HG03135 (cell line): ENCODE data around the gene PRAMEF4.
"Not testable (repeated sequence)": the region's sequence is repeated elsewhere in the genome, so short reads cannot be mapped to it uniquely, and the experiment has no call there.

Experiments used
- ATAC-seq: cut with Tn5 transposase; IDR thresholded peaks from one replicate; pipeline ENCODE4 v1.9.1; 2021; ENCODE audit warnings: mild to moderate bottlenecking, moderate library complexity; ENCODE audit not compliant: unreplicated experiment

PRAMEF4 gene

DNA sequence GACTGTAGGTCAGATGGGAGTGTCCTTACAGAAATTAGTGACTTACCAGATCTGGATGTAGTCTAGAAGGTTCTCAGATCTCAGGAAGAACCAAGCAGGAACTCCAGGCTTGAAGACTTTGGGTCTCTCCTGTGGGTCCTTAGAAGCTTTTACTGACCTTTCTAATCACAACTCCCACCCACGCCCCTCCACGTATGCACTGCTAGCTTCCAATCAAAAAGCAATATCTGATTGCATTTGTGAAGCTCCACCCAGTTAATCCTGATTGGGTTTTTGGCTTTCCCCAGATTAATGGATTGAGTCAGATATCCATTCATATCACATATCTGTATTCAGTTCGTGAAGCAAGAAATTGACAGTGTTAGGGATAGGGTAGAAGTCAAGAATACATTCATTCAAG lies at the start of gene PRAMEF4:
Gene PRAMEF4, minus strand, starts transcription at position 101 of the 400 bp plus-strand sequence. CDS start 2,807 bp downstream, outside the sequence.
- not testable (repeated sequence) for ATAC-seq

DNA sequence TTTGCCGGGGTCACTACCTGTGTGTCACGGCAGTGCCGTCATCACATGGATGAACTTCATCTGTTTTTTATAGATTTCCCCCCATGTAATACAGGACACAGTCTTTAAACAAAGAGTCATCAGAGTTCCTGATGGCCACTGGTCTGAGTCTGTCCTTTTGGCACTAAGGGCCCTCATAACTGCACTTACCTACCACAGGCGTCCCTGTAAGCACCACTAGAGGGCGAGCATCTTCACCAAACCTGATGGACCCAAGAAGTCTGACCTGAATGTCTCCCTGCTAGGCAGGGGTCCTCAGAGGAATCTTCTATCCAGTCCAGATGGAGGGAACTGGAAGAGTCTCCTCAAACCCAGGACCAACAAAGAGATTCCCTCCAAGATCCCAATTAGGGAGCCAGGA lies 38.4 kb upstream of the PRAMEF4 start:
- not testable (repeated sequence) for ATAC-seq

DNA sequence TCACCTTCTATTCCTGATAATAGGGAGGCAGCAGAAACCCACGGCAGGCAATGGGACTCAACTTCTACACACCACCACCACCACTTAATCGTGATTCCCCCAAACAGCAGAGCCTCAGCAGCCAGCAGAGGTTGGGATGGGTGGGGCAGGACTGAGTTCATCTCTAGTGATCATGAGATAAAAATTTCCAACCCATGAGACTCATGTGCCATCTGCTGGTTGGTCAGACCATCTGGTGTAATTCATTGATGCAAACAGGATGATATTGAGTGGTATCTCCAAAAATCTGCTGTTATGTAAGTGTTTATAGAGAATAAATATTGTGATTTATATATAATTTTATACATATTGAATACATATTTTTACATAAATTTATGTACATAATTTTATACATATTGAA lies 35.7 kb upstream of the PRAMEF4 start:
- ATAC-seq, result not testable (repeated sequence)

DNA sequence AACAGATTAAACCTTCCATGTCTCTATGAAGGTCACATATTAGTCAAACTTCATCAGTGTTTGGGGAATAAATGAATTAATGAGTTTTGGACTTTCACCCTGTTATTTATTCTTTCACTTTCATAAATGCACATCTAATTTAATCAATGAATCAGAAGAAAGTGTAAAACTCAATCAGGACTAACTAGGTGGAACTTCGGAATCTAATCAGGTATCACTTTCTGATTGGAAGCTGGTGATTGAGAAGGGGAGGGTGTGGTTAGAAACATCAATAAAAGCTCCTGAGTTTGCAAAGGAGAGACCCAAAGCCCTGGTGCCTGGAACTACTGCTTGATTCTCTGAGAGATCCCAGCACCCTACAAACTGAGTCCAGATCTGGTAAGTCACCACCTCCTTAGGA lies 30.3 kb upstream of the PRAMEF4 start, which contains the start of gene PRAMEF7:
Gene PRAMEF7, plus strand, starts transcription at position 301 of the 400 bp plus-strand sequence. CDS start 1,083 bp downstream, outside the sequence.
- not testable (repeated sequence) for ATAC-seq

DNA sequence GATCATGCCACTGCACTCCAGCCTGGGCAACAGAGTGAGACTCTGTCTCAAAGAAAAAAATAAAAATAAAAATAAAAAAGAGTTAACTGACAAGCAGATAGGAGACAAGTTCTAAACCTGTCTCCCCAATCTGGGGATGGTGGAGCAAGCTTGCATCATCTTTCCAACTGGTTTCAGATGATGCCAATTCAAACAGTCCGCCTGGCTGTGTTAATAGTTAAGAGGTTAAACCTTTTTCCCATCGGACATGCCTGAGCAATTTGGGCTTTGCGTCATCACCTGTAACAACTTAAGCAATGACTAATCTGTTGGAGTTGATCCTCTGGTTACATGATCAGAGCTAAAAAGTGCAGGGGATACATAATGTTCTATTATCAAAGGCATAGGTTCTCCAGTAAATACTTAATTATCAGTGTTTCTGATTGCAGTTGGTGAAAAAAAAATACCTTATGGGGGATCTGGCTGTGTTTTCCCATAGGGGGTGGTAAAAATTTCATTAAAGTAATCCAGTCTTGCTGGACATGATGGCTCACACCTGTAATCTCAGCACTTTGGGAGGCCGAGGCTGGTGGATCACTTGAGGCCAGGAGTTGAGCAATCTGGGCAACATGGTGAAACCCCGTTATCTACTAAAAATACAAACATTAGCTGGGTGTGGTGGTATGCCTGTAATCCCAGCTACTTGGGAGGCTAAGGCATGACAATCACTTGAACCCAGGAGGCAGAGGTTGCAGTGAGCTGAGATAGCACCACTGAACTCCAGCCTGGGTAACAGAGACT lies 18.0 kb upstream of the PRAMEF4 start:
- ATAC-seq, result not testable (repeated sequence)

DNA sequence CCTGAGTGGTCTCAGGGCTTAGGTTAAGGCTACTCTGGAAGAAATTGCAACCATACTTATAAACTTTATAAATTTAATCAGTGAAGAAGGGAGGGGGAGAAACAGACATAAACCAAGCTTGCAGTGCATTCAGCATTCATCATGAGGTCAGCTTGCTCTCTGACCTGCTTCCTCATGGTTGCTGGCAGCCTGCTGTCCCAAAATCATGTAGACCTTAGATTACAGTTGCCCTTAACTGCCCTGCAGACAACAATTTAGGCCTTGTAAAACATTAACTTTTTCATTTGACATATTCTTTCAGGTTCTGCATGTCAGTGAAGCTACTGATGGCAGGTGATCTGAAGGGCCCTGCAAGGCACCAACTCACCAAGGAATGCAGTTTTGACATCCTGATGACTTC lies 13.2 kb upstream of the PRAMEF4 start:
- ATAC-seq, result not testable (repeated sequence)

DNA sequence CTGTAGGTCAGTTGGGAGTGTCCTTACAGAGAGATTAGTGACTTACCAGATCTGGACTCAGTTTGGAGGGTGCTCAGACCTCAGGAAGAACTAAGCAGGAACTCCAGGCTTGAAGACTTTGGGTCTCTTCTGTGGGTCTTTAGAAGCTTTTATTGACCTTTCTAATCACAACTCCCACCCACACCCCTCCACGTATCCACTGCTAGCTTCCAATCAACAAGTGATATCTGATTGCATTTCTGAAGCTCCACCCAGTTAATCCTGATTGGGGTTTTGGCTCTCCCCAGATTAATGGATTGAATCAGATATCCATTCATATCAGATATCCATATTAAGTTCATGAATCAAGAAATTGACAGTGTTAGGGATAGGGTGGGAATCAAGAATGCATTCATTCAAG lies 12.2 kb upstream of the PRAMEF4 start, which contains the start of gene PRAMEF10:
Gene PRAMEF10, minus strand, starts transcription at position 101 of the 400 bp plus-strand sequence. CDS start 2,423 bp downstream, outside the sequence.
- ATAC-seq, result not testable (repeated sequence)

DNA sequence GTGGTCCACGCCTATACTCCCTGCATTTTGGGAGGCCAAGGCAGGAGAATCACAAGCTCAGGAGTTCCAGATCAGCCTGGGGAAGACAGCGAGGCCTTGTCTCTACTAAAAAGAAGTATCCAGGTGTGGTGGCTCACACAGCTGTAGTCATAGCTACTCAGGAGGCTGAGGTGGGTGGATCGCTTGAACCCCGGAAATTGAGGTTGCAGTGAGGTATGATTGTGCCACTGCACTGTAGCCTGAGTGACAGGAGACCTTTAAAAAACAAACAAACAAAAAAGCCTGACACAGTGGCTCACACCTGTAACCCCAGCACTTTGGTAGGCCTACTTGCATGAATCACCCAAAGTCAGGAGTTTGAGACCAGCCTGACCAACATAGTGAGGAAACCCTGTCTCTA lies 7.5 kb downstream of the PRAMEF4 start:
- not testable (repeated sequence) for ATAC-seq

DNA sequence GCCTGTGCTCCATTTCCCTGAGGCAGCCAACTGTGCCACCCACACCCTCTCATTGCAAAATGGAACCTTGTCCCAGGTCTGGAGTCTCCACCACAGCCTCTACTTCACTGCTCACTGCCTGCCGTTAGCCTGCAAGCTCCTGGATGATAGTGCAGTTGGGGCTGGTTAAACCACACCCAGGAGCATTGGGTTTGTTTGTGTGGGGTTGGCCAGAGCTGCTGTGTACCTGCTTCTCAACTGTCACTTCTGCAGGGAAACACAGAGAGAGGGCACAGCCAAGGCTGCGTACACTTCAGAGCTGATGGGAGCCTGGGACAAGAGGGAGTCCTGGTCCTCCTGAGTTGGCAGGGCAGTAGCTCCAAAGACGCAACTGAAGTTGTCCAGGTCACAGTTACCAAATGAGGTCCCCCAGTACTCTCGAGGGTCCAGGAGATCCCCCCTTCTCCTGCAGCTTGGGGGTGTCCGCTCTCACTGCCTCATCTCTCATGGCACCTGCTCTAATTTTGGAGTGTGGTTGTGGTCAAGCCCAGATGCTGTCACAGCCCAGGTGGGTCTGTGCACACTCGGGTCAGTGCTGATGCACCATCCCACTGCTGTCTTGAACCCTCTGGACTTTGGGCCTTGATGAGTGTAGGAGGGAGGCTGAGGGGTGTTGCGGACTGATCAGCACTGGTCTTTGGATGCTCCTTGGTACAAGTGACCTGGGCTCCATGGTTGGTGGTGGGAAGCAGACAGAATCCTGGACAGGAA lies 22.7 kb downstream of the PRAMEF4 start:
- not testable (repeated sequence) for ATAC-seq

DNA sequence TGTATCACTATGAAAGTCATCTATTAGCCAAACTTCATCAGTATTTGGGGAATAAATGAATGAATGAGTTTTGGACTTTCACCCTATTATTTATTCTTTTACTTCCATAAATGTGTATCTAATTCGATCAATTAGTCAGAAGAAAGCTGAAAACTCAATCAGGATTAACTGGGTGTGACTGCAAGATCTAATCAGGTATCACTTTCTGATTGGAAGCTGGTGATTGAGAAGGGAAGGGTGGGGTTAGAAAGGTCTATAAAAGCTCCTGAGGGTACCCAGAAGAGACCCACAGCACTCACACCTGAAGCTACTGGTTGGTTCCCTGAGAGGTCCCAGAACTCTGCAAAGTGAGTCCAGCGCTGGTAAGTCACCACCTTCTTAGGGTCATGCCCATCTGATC lies 29.2 kb downstream of the PRAMEF4 start, which contains the start of gene PRAMEF2:
Gene PRAMEF2, plus strand, starts transcription at position 301 of the 400 bp plus-strand sequence. CDS start 1,924 bp downstream, outside the sequence.
- ATAC-seq, result not testable (repeated sequence)

DNA sequence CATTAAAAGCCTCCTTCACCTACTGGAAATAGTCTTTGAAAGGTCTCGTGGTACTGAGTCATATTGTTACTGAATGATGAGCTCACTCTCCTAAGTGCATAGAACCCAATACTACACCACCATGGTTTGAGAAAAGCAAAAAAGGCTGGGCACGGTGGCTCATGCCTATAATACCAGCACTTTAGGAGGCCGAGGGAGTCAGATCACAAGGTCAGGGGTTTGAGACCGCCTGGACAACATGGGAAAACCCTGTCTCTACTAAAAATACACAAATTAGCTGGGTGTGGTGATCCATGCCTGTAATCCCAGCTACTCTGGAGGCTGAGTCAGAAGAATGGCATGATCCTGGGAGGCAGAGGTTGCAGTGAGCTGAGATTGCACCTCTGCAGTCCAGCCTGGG lies 34.2 kb downstream of the PRAMEF4 start:
- no peak for ATAC-seq

DNA sequence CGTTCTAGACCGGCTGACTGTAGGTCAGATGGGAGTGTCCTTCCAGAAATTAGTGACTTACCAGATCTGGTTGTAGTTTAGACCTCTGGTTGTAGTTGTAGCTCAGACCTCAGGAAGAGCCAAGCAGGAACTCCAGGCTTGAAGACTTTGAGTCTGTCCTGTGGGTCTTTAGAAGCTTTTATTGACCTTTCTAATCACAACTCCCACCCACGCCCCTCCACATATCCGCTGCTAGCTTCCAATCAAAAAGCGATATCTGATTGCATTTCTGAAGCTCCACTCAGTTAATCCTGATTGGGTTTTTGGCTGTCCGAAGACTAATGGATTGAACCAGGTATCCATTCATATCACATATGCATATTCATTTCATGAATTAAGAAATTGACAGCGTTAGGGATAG lies 37.4 kb downstream of the PRAMEF4 start, which contains the start of gene HNRNPCL1:
Gene HNRNPCL1, minus strand, starts transcription at position 101 of the 400 bp plus-strand sequence. CDS start 431 bp downstream, outside the sequence.
- ATAC-seq, result not testable (repeated sequence)

DNA sequence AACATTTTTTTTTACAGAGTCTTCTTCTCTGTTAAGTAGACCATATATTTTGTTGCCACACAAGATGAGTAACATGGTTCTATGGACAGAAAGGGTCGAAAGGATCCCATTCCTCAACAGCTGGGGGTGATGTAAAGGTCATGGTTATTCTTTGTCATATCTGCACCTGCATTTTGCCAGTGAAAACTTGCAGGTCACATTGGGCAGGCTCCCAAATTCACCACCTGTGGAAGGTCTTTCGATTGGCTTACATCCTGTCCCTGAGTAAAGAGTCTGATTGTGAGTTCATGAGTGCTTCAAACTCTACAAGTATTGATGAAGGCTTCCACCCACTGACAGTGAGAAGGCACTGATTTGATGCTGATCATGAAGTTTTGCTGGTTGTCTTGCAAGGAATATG lies 52.8 kb downstream of the PRAMEF4 start:
- not testable (repeated sequence) for ATAC-seq

DNA sequence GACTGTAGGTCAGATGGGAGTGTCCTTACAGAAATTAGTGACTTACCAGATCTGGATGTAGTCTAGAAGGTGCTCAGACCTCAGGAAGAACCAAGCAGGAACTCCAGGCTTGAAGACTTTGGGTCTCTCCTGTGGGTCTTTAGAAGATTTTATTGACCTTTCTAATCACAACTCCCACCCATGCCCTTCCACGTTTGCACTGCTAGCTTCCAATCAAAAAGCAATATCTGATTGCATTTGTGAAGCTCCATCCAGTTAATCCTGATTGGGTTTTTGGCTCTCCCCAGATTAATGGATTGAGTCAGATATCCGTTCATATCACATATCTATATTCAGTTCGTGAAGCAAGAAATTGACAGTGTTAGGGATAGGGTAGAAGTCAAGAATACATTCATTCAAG lies 54.7 kb downstream of the PRAMEF4 start, which contains the start of gene PRAMEF11:
Gene PRAMEF11, minus strand, starts transcription at position 101 of the 400 bp plus-strand sequence. CDS start 2,621 bp downstream, outside the sequence.
- not testable (repeated sequence) for ATAC-seq
